PC-9 (cell line): ENCODE measurements around the gene SPSB2. TPM values are rescaled to one million over a fixed set of nuclear protein-coding genes. Genes with fewer than 3 reads are reported as not detected.

ENCODE experiments used
- BruUV-seq: library from RNA; stranded (reverse); fragments of 400-500 nt; replicated peaks from 2 replicates; lab custom pipeline; 2021; lab: Mats Ljungman, UMichigan
- CTCF ChIA-PET: fragments of 300-600 bp; sonication (Branson Sonifier 250); formaldehyde crosslinking; loops from one replicate; lab custom pipeline; 2022; ENCODE audit warnings: antibody characterized with exemption; lab: Charles Lee
- POLR2A ChIA-PET: fragments of 300-600 bp; sonication (Branson Sonifier 250); formaldehyde crosslinking; loops from one replicate; lab custom pipeline; 2022; ENCODE audit warnings: antibody characterized with exemption; ENCODE audit not compliant: unreplicated experiment; lab: Charles Lee
- DNase-seq, 2 experiments: peaks; one replicate each; pipeline versions ENCODE4 v3.0.0 to v3.0.0-alpha.2; 2015 to 2022; ENCODE audit warnings: mixed read lengths in 1 of 2
- H2AFZ ChIP-seq: fragments of 200-600 bp; sonication (generic); 2 replicates; pipeline ENCODE4 v1.8.1; 2017; ENCODE audit warnings: antibody characterized with exemption
- H3F3A ChIP-seq: fragments of 200-600 bp; sonication (generic); 2 replicates; pipeline ENCODE4 v1.8.1; 2017; ENCODE audit warnings: antibody characterized with exemption, mild to moderate bottlenecking, low read depth; ENCODE audit not compliant: insufficient read depth
- H3K27ac ChIP-seq: fragments of 200-600 bp; sonication (generic); 2 replicates; pipeline ENCODE4 v1.6.1; 2016; ENCODE audit warnings: mixed run types
- H3K27me3 ChIP-seq: fragments of 200-600 bp; sonication (generic); 2 replicates; pipeline ENCODE4 v1.6.1; 2016; ENCODE audit warnings: low read depth, mixed run types; ENCODE audit not compliant: insufficient read depth
- H3K36me3 ChIP-seq: fragments of 200-600 bp; sonication (generic); 2 replicates; pipeline ENCODE4 v1.6.1; 2016; ENCODE audit warnings: low read depth, mixed run types
- H3K4me1 ChIP-seq: fragments of 200-600 bp; sonication (generic); replicated peaks from 2 replicates; pipeline ENCODE4 v1.6.1; 2016; ENCODE audit warnings: mixed run types; ENCODE audit not compliant: insufficient read depth
- H3K4me2 ChIP-seq: fragments of 200-600 bp; sonication (generic); 2 replicates; pipeline ENCODE4 v1.6.1; 2017; ENCODE audit warnings: mixed run types
- H3K4me3 ChIP-seq: fragments of 200-600 bp; sonication (generic); 2 replicates; pipeline ENCODE4 v1.6.1; 2016; ENCODE audit warnings: mixed run types
- H3K79me2 ChIP-seq: fragments of 200-600 bp; sonication (generic); 2 replicates; pipeline ENCODE4 v1.6.1; 2017; ENCODE audit warnings: low read depth, mixed run types
- H3K9me2 ChIP-seq: fragments of 200-600 bp; sonication (generic); 2 replicates; pipeline ENCODE4 v1.8.1; 2017; ENCODE audit warnings: mild to moderate bottlenecking; ENCODE audit not compliant: insufficient read depth
- H3K9me3 ChIP-seq: fragments of 200-600 bp; sonication (generic); 2 replicates; pipeline ENCODE4 v1.8.1; 2016; ENCODE audit warnings: low read depth; ENCODE audit not compliant: insufficient read depth
- H4K20me1 ChIP-seq: fragments of 200-600 bp; sonication (generic); 2 replicates; pipeline ENCODE4 v1.8.1; 2017; ENCODE audit not compliant: insufficient read depth
- CTCF ChIP-seq: fragments of 200-600 bp; sonication (generic); conservative IDR thresholded peaks from 2 replicates; pipeline ENCODE4 v1.6.1; 2017; ENCODE audit warnings: mixed run types, antibody characterized with exemption, mild to moderate bottlenecking, moderate library complexity
- EZH2 ChIP-seq: fragments of 200-600 bp; sonication (generic); IDR thresholded peaks from 2 replicates; pipeline ENCODE4 v1.8.0; 2017; ENCODE audit warnings: antibody characterized with exemption, low read depth
- intact Hi-C: fragments of 100-400 bp; cut with micrococcal nuclease; formaldehyde crosslinking; loops from one replicate; pipeline ENCODE4 v1.10.0; 2022; ENCODE audit not compliant: unreplicated experiment
- total RNA-seq: library from RNA; stranded (reverse); gene quantifications from 2 replicates; pipeline ENCODE4 v1.2.3, GENCODE V29; 2021

Gene SPSB2
- total RNA-seq, 1 experiment from 2014 or later: 28.9 TPM

DNA sequence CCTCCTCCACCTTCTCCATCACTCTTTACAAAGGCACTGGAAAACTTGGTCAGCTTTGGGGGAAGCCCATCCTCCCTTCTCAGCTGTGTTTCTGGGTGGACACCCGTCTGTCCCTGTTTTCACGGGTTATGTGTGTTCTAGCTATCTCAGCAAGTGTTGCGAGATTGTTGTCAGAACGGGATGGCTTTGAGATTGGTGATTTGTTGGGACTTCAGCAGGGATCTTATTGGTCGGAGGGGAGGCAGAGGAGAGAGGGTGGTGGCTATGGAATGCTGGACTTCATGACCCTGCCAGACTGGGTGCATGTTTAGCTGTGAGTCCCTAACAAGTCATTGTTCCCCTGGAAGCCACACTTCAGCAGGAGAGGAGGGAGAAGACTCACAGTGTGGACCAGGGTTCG lies 19.1 kb downstream of the SPSB2 start:
- peaks cover 25% of the 10 kb centered on the region for H3K4me1 ChIP-seq
- peaks cover 48% of the 10 kb centered on the region for H3K79me2 ChIP-seq
- POLR2A ChIA-PET: interaction anchor here (0.5 to 0.7 kb wide), 3 partner anchors 87 to 1614 kb away, joined by 3 to 4 read pairs (median 4); no protein-coding TSS in a partner anchor
- peak overlapping the region; percentile 83; the same call in 1 of the 2 replicates for H3K4me3 ChIP-seq
- no TSS peak for BruUV-seq
- H3K9me2 ChIP-seq: no peaks in the 10 kb centered on the region
- no peaks in the 10 kb centered on the region for H3K27me3 ChIP-seq
- no peak for DNase-seq
- H3K9me3 ChIP-seq: no peaks in the 10 kb centered on the region
- TF ChIP-seq EZH2 (no peak), CTCF (no peak)
- H3F3A ChIP-seq: peaks cover 15% of the 10 kb centered on the region; the same call in 1 of the 2 replicates
- intact Hi-C loops: loop anchor here (5.0 kb wide), 2 partner anchors 108 to 287 kb away; partner anchors contain the start of gene NOP2
- CTCF ChIA-PET: no interaction called here
- peaks cover 10% of the 10 kb centered on the region; the same call in 1 of the 2 replicates for H4K20me1 ChIP-seq
- no peak overlapping the region for H2AFZ ChIP-seq
- H3K27ac ChIP-seq: no peak overlapping the region
- peaks cover 30% of the 10 kb centered on the region for H3K36me3 ChIP-seq
- peak overlapping the region; percentile 96 for H3K4me2 ChIP-seq

DNA sequence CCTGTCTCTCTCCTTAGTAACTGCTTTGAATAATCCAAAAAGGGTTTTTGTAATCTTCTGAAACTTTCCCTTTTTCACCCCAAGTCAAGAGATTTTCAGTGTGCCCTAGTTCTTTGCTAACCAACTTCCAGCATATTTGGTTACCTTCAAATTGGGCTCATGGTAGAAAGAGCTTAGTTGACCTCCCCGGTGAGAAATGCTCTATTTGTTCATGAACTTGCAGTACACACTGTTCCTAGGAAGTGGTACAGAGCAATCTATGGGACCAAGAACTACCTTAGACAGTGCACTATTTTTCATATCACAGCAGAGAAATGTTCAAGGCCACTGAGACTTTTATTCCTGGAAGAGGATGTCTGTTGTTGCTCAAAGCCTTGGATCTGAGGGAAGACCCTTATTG lies 19.5 kb downstream of the SPSB2 start:
- CTCF ChIA-PET: interaction anchor here (0.6 to 1.5 kb wide), 3 partner anchors 16 to 191 kb away, joined by 3 to 9 read pairs (median 5); no protein-coding TSS in a partner anchor
- H3K4me1 ChIP-seq: peaks cover 25% of the 10 kb centered on the region
- no peak for DNase-seq
- no peaks in the 10 kb centered on the region for H3K9me3 ChIP-seq
- H3K4me3 ChIP-seq: peak overlapping the region; percentile 83
- H3K27ac ChIP-seq: peak overlapping the region; percentile 66
- peaks cover 48% of the 10 kb centered on the region for H3K79me2 ChIP-seq
- POLR2A ChIA-PET: interaction anchor here (0.6 to 3.1 kb wide), 6 partner anchors 88 to 336 kb away, joined by 3 to 31 read pairs (median 8); partner anchors contain the start of genes C12orf57, MLF2, PTMS and RNU7-1
- H3K9me2 ChIP-seq: no peaks in the 10 kb centered on the region
- intact Hi-C loops: loop anchor here (2.0 to 5.0 kb wide), 3 partner anchors 51 to 286 kb away; partner anchors contain the start of genes LRRC23 and NOP2
- peaks cover 28% of the 10 kb centered on the region for H3K36me3 ChIP-seq
- TF ChIP-seq EZH2 (no peak), CTCF (no peak)
- H2AFZ ChIP-seq: no peak overlapping the region
- TSS peak; percentile 25 for BruUV-seq
- H3K4me2 ChIP-seq: peak overlapping the region; percentile 96
- H3K27me3 ChIP-seq: no peaks in the 10 kb centered on the region
- peaks cover 10% of the 10 kb centered on the region; the same call in 1 of the 2 replicates for H4K20me1 ChIP-seq
- peaks cover 15% of the 10 kb centered on the region; the same call in 1 of the 2 replicates for H3F3A ChIP-seq

GRCh38 chr12:6852651-6853354 lies 20.3 kb downstream of the SPSB2 start:
- POLR2A ChIA-PET: interaction anchor here (0.5 to 3.1 kb wide), 17 partner anchors 14 to 864 kb away, joined by 3 to 31 read pairs (median 4); partner anchors contain the start of genes C12orf57, COPS7A, MLF2 and PTMS
- intact Hi-C loops: loop anchor here (1.0 to 5.0 kb wide), 8 partner anchors 14 to 286 kb away; partner anchors contain the start of genes LRRC23, MLF2, NOP2 and PTMS
- peaks cover 24% of the 10 kb centered on the region; the same call in 1 of the 2 replicates for H3F3A ChIP-seq

More at GRCh38 chr12:6852651-6853354, 20.3 kb downstream of the SPSB2 start:
- Histone ChIP-seq H3K79me2 (peaks cover 48% of the 10 kb centered on the region), H3K4me3 (peak overlapping the region; percentile 83), H3K36me3 (peaks cover 19% of the 10 kb centered on the region), H3K9me2 (no peaks in the 10 kb centered on the region), H4K20me1 (peaks cover 10% of the 10 kb centered on the region; the same call in 1 of the 2 replicates), H3K9me3 (no peaks in the 10 kb centered on the region), H2AFZ (peak overlapping the region; percentile 55; the same call in 1 of the 2 replicates), H3K27me3 (no peaks in the 10 kb centered on the region), H3K4me1 (peaks cover 25% of the 10 kb centered on the region), H3K4me2 (peak overlapping the region; percentile 96), H3K27ac (peak overlapping the region; percentile 66)
- CTCF ChIA-PET: interaction anchor here (0.5 to 2.0 kb wide), 14 partner anchors 17 to 295 kb away, joined by 3 to 10 read pairs (median 5); partner anchors contain the start of genes MLF2, SPSB2 and ZNF384
- TF ChIP-seq CTCF (no peak), EZH2 (no peak)
- DNase-seq: peak; percentile 75 to 88
- no TSS peak for BruUV-seq
